Stimulated activated CD8-positive, alpha-beta memory T cell treated with anti-CD3 and anti-CD28 coated beads, Interleukin-4, amount 100 ng/mL, for 48 hours (primary cell): Measurements from ENCODE around the gene CD3D.
"Not testable (repeated sequence)": the region's sequence is repeated elsewhere in the genome, so short reads cannot be mapped to it uniquely, and the experiment has no call there.

Source experiments
- DNase-seq: peaks from one replicate; pipeline ENCODE4 v3.0.0-alpha.2; 2020

CD3D gene

DNA sequence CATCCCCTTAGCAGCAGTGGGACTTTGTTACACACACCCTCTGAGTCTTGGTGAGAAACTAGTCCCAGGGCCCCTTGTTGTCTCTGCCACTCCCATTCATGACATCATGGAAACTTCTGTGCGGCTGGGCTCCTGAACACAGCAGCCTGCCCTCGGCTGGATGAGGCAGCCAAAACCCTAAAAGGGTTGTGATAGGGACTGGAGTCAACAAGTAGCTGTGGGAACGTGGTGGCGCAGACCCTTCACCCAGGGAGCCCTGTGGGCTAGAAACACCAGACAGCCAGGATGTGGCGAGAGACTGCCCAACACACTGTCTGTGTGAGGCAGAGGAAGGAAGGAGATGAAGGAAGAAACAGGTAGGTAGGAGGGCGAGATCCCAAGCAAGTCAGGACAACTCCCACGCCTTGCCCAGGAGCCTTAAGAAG, 3.9 kb downstream of the CD3D start:
- DNase-seq, result peak; percentile 91

DNA sequence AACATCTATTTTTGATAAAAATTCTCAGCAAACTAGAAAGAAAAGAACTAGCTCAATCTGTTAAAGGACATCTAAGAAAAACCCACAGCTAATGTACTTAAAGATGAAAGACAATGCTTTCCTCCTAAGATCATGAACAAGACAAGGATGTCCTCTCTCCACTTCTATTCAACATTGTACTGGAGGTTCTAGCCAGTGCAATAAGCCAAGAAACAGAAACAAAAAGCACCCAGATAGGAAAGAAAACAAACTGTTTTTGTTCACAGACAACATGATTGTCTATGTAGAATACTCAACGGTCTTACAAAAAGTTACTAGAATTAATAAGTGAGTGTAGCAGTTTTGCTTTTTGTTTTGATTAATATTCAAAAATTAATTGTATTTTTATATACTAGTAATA, 7.8 kb downstream of the CD3D start:
- no peak for DNase-seq

DNA sequence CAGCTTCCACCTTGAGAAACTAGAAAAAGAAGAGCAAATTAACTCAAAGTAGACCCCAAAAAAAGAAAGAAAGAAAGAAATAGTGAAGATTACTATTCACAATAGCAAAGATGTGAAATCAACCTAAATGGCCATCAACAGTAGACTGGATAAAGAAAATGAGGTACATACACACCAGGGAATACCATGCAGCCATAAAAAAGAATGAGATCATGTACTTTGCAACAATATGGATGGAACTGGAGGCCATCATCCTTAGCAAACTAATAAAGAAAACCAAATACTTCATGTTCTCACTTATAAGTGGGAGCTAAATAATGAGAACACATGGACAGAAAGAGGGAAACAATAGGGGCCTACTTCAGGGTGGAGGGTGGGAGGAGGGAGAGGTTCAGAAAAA, 13.8 kb downstream of the CD3D start:
- no peak for DNase-seq

DNA sequence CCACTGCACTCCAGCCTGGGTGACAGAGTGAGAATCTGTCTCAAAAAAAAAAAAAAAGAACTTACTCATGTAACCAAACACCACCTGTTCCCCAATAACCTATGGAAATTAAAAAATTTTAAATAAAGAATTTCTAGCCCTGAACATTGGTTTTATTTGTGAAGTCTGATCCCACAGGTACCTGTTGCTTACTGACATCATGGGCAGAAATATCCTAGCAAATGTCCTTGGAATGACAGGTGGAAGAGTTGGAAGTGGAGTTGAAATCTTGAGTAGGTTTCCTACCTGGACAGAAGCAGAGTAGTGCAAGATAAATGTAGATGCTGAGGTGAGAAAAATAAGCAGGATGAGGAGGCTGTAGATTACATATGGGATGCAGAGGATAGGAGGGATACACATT, 17.2 kb downstream of the CD3D start:
- DNase-seq, result no peak

DNA sequence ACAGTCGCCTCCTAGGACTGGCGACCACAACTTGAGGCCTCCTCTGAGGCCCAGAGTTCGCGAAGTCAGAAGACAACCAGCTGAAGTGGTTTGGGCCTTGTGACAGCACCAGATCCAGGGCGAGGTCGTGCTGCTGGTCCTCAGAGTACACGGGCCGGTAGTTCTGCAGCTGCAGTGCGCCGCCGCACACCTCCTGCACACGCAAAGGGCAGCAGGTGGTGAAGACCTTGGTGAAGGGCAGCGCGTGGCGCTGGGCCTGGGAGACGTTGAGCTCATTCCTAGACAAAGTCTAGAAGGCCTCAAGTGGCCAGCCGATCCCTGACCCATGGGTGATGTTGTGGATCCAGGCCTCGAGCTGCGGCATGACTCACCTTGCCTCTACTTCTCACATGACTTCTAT, 19.8 kb downstream of the CD3D start:
- DNase-seq, result no peak

DNA sequence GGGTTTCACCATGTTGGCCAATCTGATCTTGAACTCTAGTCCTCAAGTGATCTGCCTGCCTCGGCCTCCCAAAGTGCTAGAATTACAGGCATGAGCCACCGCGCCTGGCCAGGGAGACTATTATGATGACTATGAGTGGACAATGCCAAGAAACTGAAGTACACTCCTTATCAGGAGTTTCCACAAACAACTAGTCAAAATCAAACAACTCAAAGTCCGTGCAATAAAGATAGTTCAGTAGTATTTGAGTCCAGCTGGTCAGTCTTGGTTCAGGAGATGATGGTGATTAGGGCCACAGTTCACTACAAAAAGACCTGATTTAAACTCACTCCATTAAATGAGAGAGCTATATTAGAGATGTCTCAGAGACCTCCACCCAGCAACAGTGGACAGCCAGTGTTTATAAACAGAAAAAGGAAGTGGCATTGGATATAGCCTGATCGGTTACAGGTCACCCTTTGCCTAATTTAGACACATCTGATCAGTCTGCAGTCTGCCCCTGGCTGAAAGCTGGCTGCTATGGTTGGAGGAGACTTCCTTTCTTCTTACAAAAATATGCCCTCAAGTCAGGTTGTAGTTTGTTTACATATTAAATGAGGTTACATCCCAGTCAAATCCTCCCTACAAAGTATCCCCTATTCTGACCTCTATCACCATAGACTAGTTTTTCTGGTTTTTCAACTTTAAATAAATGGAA, 21.0 kb downstream of the CD3D start:
- DNase-seq, result no peak

DNA sequence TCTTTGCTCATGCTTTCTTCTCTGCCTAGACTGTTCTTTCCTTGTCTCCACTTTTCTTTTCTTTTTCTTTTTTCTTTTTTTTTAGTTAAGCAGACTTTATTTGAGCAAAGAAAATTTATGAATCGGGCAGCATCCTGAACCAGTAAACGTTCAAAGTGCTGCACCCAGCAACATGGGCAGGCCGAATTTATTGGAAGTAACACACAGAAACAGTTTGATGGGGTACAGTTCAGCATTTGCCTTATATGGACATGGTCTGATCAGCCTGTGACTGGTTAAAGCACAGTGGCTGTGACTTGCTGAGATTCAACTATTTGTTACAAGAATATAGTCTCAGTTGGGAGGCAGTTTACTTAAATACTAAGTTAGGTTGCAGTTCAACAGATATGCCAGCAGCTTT, 22.0 kb downstream of the CD3D start:
- DNase-seq, result no peak

DNA sequence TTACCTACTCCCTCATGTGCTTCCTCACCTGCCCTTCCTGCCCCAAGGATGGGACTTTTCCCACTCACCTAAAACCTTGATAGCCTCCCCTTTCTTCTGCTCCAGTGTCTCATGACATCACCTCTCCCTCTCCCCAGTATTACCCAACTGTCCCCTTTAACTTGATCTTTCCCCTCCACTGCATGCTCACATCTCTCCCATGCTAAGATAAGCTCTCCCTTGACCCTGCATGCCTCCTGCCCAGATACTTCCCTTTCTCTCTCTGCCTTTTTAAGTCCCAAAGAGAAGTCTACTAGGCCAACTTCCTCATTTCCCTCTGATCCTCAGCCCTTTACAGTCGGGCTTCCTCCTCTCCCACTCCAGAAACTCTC, 23.2 kb downstream of the CD3D start:
- no peak for DNase-seq

DNA sequence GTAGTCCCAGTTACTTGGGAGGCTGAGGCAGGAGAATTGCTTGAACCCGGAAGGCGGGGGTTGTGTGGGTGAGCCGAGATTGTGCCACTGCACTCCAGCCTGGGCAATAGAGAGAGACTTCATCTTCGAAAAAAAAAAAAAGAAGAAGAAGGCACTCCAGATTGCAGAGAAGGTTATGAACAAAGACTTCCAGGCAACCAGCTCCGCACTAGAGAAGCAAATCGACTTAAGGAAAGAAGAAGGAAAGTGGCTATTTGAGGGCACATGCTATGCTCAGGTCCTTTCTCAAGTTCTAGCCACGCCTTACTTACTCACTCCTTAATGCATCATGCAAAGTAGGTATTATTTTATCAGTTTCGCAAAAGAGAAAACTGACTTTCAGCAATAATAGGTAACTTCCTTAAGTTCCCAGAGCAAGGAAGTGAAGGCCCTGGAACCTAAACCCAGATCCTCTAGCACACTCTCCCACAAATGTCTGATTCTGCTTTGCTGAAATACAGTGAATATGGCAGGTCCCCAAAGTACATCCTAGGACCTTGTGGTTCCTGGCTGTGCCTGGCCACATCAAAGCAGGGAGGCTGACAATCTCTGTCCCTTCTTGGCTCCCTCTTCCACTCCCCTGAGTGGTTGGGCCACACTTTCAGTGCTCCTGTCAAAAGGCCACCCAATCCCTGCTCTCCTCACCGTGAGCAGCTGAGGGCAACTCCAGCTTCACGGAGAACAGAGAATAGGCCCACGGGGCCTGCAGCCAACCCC, 23.7 kb downstream of the CD3D start:
- no peak for DNase-seq

DNA sequence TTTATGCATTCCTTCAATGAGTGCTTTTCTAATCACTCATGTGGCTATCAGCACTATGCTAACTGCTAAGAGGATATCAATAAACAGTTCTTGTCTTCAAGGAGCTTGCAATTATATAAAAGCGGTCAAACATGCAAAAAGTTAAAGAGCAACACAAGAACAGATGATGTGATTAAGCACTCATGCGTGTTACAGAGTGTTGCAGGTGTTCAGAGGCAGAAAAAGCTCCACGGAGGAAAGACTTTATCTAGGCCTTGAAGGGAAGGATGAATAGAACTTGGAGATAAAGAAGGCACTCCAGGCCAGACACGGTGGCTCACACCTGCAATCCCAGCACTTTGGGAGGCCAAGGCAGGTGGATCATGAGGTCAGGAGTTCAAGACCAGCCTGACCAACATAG, 24.4 kb downstream of the CD3D start:
- DNase-seq, result no peak

DNA sequence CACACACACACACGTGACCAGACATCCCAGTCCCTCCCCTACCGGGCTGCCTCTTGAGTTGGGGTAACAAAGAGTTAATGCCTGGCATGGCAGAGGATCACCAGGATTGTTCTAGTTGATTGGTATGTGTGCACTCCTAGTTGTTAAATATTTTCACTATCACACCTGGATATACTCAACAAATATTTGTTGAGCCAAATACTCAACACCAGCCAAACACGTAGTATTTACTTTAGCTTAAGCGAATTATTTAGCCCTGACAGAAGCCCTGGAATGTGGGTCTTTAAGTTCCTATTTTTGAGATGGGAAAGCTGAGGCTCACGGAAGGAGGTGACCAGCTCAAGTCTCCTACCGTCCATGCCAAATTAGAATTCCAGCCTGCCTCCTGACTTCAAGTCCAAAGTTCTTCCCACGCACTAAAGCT, 27.5 kb downstream of the CD3D start:
- no peak for DNase-seq

DNA sequence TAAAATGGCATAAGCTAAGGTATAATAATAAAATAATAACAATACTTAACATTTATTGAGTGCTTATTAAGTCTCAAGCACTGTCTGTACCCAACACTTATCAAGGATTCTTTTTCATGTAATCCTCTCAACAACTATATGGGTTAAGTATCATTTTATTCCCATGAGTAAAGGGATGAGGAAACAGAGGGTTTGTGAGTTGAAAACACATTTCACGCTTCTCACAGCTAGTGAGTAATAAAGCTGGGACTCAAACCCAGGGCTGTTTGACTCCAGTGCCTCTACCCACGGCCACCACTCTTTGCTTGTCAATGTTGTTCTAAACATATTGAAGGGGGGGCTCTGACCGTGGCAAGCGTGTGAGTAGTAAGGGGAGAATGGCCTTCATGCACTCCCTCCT, 29.3 kb downstream of the CD3D start:
- DNase-seq, result no peak

DNA sequence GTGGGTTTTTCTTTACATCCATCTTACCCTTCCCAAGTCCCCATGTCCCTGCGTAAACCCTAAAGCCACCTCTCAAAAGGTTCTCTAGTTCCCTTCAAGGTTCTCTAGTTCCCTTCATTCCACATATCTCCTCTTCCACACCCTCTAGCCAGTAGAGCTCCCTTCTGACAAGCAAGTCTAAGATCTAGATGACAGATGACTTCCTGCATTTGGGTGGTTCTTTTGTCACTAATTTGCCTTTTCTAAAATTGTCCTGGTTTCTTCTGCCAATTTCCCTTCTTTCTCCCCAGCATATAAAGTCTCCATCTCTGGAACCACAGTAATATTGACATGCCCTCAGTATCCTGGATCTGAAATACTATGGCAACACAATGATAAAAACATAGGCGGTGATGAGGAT, 30.2 kb downstream of the CD3D start:
- DNase-seq, result no peak

DNA sequence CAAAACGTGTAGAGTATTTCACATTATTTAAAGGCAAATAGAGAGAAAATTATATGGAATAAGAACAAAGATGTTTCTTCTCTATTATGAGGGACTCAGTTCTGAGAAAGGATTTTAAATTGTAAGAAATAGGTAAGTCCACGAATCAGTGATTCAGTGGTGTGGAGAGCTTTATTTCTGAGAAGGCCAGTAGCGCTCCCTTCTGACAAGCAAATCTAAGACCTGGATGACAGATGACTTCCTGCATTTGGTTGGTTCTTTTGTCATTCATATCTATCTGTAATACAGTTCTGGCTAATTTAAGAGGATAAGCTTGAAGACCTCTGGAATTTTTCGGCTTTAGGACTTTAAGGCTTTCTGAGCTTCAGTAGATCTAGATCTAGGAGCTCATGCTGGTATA, 31.0 kb downstream of the CD3D start:
- no peak for DNase-seq

DNA sequence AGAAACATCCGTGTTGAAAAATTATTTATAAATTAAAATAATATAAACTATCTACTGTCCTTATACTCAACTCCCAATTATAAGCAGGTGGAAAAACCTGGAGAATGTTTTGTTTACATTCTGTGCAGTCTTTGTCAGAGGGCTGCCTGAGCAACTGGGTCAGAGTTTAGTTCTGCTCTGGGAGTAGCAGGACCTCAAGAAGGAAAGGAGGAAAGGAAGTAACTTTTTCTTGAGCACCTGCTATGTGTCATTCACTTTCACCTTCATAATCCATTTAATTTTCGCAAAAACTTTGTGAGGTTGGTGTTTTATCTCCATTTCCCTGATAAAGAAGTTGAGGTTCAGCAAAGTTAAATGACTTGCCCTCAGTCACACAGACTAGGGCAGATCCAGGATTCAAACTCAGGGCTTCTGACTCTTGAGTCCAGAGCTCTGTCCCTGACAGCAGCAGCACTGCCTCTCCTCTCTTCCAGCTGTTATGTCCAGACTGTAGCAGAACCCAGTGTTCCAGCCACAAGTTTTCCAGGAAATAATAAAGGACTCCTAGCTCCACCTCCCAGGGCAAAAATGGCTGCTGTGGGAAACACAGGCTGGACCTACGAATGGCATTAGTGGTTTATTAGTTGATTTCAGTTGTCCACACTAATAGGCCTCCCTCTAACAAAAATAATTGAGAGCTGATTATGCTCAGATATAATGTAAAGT, 31.6 kb downstream of the CD3D start:
- no peak for DNase-seq

DNA sequence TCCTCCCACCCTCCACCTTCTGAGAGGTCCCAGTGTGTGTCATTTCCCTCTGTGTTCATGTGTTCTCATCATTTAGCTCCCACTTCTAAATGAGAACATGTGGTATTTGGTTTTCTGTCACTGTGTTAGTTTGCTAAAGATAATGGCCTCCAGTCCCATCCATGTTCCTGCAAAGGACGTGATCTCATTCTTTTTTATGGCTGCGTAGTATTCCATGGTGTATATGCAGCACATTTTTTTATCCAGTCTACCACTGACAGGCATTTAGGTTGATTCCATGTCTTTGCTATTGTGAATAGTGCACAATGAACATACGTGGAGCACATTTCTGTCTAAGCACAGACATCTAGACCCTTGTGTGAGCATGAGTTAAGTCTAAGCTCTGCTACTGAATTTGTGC, 32.2 kb downstream of the CD3D start:
- no peak for DNase-seq

DNA sequence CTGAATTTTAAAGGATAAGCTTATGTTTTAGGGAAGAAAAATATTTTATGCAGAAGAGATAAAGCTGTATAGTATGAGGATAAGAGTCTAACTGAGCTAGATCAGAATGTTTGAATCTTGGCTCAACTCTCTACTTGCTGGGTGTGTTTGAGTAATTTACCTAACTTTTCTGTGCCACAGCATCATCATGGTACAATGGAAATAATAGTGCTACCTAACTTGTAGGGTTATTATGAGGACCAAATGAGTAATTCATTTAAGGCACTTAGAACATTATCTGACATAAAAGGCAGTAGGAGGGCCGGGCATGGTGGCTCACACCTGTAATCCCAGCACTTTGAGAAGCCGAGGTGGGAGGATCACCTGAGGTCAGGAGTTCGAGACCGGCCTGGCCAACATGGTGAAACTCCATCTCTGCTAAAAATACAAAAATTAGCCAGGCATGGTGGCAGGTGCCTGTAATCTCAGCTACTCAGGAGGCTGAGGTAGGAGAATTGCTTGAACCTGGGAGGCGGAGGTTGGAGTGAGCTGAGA, 33.4 kb downstream of the CD3D start:
- not testable (repeated sequence) for DNase-seq

DNA sequence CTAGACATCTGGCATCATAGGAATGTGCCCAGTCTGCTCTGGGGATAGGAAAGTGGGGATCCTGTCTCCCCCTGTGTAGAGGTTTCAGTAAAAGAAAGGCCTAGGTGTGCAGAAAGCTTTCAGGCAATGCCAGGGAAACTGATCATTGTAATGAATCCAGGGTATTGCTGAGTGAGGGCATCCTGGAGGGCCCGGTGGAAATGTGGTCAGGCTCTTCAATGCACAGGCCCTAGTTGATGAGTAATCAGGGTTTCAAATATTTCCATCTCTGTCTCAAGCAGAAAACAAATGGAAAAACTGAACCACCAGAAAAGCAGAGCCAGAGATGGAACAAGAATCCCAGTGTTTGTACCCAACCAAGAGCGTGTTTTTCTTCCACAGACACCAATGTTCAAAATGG, 35.9 kb downstream of the CD3D start:
- DNase-seq, result no peak

DNA sequence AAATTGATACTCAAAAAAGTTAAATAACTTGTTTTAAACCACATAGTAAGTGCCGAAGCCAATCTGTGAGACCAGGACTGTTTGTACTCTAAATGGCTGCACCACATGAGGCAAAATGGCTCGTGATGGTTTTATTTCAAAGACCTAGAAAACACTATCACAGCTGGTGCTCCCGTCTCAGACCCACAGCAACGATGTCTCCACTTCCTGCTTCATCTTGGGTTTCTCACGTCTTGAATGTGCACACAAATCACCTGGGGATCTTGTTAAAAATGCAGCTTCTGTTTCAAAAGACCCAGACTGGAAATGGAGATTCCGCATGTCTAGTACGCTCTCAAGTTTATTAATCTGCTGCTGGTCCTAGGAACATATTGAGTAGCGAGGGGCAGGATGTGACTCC, 36.8 kb downstream of the CD3D start:
- DNase-seq, result no peak

DNA sequence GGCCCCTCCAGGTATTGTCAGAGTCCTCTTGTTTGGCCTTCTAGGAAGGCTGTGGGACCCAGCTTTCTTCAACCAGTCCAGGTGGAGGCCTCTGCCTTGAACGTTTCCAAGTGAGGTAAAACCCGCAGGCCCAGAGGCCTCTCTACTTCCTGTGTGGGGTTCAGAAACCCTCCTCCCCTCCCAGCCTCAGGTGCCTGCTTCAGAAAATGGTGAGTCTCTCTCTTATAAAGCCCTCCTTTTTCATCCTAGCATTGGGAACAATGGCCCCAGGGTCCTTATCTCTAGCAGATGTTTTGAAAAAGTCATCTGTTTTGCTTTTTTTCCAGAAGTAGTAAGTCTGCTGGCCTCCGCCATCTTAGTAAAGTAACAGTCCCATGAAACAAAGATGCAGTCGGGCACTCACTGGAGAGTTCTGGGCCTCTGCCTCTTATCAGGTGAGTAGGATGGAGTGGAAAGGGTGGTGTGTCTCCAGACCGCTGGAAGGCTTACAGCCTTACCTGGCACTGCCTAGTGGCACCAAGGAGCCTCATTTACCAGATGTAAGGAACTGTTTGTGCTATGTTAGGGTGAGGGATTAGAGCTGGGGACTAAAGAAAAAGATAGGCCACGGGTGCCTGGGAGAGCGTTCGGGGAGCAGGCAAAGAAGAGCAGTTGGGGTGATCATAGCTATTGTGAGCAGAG, 37.8 kb downstream of the CD3D start, which contains the start of gene CD3E:
Gene CD3E (plus strand): TSS at position 163 of the 681 bp plus-strand sequence. CDS start 223 bp downstream, at position 386.
- DNase-seq, result peak; percentile 79

DNA sequence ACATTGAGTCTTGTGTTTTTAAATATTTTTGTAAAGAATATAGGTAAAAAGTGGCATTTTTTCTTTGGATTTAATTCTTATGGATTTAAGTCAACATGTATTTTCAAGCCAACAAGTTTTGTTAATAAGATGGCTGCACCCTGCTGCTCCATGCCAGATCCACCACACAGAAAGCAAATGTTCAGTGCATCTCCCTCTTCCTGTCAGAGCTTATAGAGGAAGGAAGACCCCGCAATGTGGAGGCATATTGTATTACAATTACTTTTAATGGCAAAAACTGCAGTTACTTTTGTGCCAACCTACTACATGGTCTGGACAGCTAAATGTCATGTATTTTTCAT, 38.3 kb downstream of the CD3D start:
- no peak for DNase-seq

DNA sequence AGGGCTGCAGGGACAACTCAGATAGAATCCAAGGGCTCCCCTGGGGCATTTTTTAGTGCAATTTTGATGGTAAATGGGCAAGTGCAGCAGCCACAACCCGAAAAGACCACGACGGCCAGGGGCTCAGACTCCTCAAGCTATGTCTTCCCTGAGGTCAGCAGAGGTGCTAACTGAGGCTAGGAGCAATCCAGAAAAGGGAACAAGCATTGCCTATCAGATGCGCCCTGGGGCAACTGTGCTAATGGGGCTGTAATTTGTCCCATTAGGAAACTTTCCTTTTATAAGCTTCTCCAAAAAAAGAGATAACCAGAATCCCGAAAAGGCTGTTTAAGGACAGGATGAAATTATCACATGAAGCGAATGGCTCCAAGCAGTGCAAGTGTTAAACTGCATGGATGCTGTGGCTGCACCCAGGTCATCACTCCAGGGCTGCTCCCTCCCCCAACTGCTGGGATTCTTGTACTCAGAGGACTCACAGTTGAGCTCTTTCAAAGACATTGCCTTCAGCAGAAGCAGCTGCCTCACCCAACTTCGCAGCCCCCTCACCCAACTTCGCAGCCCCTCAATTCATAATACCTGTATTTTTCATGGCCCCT, 40.8 kb downstream of the CD3D start:
- no peak for DNase-seq
